ENCODE measurements around the gene MIEF1.

DNA sequence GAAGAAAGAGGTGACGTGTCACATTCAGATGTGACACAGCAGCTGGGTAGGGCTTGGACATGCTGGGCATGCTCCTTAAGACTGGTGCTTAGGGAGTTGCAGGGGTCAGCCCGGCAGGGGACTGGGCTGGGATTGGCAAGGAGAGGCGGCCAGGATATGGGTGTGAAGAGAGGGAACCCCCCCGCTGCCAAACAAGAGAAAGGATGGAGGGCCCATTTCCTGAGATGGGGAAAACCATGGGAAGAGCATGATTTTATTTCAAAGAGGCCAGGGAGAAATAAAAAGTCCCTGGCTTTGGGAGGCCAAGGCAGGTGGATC, 23.5 kb downstream of the MIEF1 start:
- TF ChIP-seq, protein P1, sequence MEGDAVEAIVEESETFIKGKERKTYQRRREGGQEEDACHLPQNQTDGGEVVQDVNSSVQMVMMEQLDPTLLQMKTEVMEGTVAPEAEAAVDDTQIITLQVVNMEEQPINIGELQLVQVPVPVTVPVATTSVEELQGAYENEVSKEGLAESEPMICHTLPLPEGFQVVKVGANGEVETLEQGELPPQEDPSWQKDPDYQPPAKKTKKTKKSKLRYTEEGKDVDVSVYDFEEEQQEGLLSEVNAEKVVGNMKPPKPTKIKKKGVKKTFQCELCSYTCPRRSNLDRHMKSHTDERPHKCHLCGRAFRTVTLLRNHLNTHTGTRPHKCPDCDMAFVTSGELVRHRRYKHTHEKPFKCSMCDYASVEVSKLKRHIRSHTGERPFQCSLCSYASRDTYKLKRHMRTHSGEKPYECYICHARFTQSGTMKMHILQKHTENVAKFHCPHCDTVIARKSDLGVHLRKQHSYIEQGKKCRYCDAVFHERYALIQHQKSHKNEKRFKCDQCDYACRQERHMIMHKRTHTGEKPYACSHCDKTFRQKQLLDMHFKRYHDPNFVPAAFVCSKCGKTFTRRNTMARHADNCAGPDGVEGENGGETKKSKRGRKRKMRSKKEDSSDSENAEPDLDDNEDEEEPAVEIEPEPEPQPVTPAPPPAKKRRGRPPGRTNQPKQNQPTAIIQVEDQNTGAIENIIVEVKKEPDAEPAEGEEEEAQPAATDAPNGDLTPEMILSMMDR (conservative IDR thresholded peaks at IDR 0.05; ENCODE audit: low read depth in 2 of 2), result no peak
- TF ChIP-seq JUNB (IDR thresholded peaks at IDR 0.05; ENCODE audit: unreplicated experiment) (no peak), EZH2phosphoT487 (IDR thresholded peaks at IDR 0.05; ENCODE audit: unreplicated experiment) (no peak), ZNF114 (CRISPR knock-in tag; IDR thresholded peaks at IDR 0.05) (no peak), EZH2 (IDR thresholded peaks at IDR 0.05; ENCODE audit: low read depth, unreplicated experiment) (no peak), POLR2AphosphoS5 (IDR thresholded peaks at IDR 0.05; ENCODE audit: low read depth) (no peak; the same call in 1 of the 2 replicates)
- TF ChIP-seq, protein P2, sequence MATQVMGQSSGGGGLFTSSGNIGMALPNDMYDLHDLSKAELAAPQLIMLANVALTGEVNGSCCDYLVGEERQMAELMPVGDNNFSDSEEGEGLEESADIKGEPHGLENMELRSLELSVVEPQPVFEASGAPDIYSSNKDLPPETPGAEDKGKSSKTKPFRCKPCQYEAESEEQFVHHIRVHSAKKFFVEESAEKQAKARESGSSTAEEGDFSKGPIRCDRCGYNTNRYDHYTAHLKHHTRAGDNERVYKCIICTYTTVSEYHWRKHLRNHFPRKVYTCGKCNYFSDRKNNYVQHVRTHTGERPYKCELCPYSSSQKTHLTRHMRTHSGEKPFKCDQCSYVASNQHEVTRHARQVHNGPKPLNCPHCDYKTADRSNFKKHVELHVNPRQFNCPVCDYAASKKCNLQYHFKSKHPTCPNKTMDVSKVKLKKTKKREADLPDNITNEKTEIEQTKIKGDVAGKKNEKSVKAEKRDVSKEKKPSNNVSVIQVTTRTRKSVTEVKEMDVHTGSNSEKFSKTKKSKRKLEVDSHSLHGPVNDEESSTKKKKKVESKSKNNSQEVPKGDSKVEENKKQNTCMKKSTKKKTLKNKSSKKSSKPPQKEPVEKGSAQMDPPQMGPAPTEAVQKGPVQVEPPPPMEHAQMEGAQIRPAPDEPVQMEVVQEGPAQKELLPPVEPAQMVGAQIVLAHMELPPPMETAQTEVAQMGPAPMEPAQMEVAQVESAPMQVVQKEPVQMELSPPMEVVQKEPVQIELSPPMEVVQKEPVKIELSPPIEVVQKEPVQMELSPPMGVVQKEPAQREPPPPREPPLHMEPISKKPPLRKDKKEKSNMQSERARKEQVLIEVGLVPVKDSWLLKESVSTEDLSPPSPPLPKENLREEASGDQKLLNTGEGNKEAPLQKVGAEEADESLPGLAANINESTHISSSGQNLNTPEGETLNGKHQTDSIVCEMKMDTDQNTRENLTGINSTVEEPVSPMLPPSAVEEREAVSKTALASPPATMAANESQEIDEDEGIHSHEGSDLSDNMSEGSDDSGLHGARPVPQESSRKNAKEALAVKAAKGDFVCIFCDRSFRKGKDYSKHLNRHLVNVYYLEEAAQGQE (IDR thresholded peaks at IDR 0.05; ENCODE audit: unreplicated experiment), result no peak

Measured in GM23338 (cell line).